Loucy (cell line): ENCODE measurements around the gene LANCL2.

Experiments
- H2AFZ ChIP-seq: fragments of 200-600 bp; sonication (generic); 2 replicates; pipeline ENCODE4 v1.6.0; 2016; ENCODE audit warnings: antibody characterized with exemption, mild to moderate bottlenecking, low read length, moderate library complexity
- H3F3A ChIP-seq: fragments of 200-600 bp; 2 replicates; pipeline ENCODE4 v1.6.0; 2016; ENCODE audit warnings: antibody characterized with exemption, low read depth, mild to moderate bottlenecking
- H3K27me3 ChIP-seq: fragments of 200-600 bp; sonication (generic); 2 replicates; pipeline ENCODE4 v1.6.1; 2014; ENCODE audit warnings: low read length, mild to moderate bottlenecking; ENCODE audit not compliant: insufficient read depth, poor library complexity, severe bottlenecking
- H3K36me3 ChIP-seq: fragments of 200-600 bp; sonication (generic); 2 replicates; pipeline ENCODE4 v1.6.1; 2016; ENCODE audit warnings: low read length; ENCODE audit not compliant: insufficient read depth
- H3K4me1 ChIP-seq: fragments of 200-600 bp; sonication (generic); 2 replicates; pipeline ENCODE4 v1.5.1; 2014; ENCODE audit warnings: low read length, mild to moderate bottlenecking; ENCODE audit not compliant: insufficient read depth, poor library complexity, severe bottlenecking
- H3K4me2 ChIP-seq: fragments of 200-600 bp; sonication (generic); 2 replicates; pipeline ENCODE4 v1.6.0; 2014; ENCODE audit warnings: antibody characterized with exemption, low read length, low read depth, mild to moderate bottlenecking; ENCODE audit not compliant: poor library complexity, severe bottlenecking
- H3K4me3 ChIP-seq: fragments of 200-600 bp; sonication (generic); 2 replicates; pipeline ENCODE4 v1.5.1; 2014; ENCODE audit warnings: low read length, mild to moderate bottlenecking, mixed read lengths; ENCODE audit not compliant: poor library complexity, severe bottlenecking
- H3K79me2 ChIP-seq: fragments of 200-600 bp; sonication (generic); 2 replicates; pipeline ENCODE4 v1.6.1; 2014; ENCODE audit warnings: low read length; ENCODE audit not compliant: insufficient read depth
- H3K9ac ChIP-seq: fragments of 200-600 bp; sonication (generic); 2 replicates; pipeline ENCODE4 v1.6.0; 2014; ENCODE audit warnings: mild to moderate bottlenecking, low read depth, low read length, moderate library complexity; ENCODE audit not compliant: poor library complexity, severe bottlenecking
- H3K9me2 ChIP-seq: fragments of 200-600 bp; sonication (generic); replicated peaks from 2 replicates; pipeline ENCODE4 v1.6.1; 2016; ENCODE audit warnings: low read depth, low read length, mixed read lengths
- H3K9me3 ChIP-seq: fragments of 200-600 bp; sonication (generic); 2 replicates; pipeline ENCODE4 v1.6.1; 2014; ENCODE audit warnings: mild to moderate bottlenecking, antibody characterized with exemption, low read length, low read depth; ENCODE audit not compliant: insufficient read depth
- H4K20me1 ChIP-seq: fragments of 200-600 bp; sonication (generic); 2 replicates; pipeline ENCODE4 v1.6.0; 2014; ENCODE audit warnings: antibody characterized with exemption, low read length, mild to moderate bottlenecking; ENCODE audit not compliant: insufficient read depth, poor library complexity, severe bottlenecking
- EZH2phosphoT487 ChIP-seq: fragments of 200-600 bp; IDR thresholded peaks from 2 replicates; pipeline ENCODE4 v1.6.1; 2018; ENCODE audit warnings: antibody characterized with exemption, mild to moderate bottlenecking, moderate library complexity, borderline replicate concordance
- TF ChIP-seq, protein P1 (sequence below): fragments of 200-600 bp; sonication (generic); conservative IDR thresholded peaks from 2 replicates; pipeline ENCODE4 v1.5.1; 2014; ENCODE audit warnings: mild to moderate bottlenecking, antibody characterized with exemption, low read length

Gene LANCL2

DNA sequence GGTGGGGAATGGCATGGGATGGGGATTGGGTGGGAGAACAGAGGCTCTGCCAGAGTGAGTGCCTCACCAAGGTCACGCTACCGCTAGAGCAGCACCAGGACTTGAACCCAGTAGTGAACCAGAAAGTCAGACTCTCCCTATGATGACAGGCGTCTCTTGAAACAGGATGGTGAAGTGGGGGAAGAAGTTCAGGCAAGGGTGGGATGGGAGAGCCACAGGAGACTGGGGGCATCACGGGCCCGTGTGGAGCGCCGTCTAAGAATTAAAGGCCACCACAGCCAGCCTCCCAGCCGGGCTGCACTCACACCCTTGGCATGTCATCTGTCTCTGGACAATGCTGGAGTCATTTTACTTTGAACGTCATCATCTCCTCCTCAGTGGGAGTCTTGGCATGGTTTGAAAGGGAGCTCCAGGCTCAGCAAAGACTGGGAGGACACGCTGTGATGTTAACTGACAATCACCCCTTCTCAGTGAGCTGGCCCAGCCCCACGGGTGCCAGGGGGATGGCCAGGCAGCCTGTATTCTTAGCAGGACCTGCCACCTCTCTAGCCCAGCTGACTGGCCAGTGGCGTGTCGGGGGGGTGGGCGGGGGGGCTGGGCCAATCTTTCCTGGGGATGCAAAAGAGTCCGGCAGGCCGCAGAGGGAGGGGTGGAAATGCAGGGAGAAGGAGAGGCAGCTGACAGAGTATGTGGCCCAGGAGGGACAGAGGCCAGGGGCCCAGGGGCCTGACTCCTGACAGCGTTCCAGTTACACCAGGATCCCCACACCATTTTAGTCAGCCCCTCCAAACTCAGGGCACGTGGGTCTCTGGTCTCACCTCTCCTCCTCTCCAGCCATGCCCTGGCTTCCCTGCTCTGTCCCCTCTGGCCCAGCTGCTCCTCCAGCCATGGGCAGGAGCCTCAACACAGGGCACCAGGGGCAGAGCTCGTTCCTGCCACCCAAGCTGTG is 111.0 kb downstream of the LANCL2 start:
- Histone ChIP-seq H3K4me1 (no peaks in the 10 kb centered on the region), H3K79me2 (no peaks in the 10 kb centered on the region), H3K9ac (no peak overlapping the region), H3F3A (no peaks in the 10 kb centered on the region), H3K9me2 (no peaks in the 10 kb centered on the region), H3K4me3 (no peak overlapping the region), H3K27me3 (no peaks in the 10 kb centered on the region), H4K20me1 (no peaks in the 10 kb centered on the region), H3K9me3 (no peaks in the 10 kb centered on the region), H2AFZ (no peak overlapping the region), H3K36me3 (peaks cover 23% of the 10 kb centered on the region; the same call in 1 of the 2 replicates), H3K4me2 (no peak overlapping the region)
- TF ChIP-seq EZH2phosphoT487 = no peak
- TF ChIP-seq, protein P1, sequence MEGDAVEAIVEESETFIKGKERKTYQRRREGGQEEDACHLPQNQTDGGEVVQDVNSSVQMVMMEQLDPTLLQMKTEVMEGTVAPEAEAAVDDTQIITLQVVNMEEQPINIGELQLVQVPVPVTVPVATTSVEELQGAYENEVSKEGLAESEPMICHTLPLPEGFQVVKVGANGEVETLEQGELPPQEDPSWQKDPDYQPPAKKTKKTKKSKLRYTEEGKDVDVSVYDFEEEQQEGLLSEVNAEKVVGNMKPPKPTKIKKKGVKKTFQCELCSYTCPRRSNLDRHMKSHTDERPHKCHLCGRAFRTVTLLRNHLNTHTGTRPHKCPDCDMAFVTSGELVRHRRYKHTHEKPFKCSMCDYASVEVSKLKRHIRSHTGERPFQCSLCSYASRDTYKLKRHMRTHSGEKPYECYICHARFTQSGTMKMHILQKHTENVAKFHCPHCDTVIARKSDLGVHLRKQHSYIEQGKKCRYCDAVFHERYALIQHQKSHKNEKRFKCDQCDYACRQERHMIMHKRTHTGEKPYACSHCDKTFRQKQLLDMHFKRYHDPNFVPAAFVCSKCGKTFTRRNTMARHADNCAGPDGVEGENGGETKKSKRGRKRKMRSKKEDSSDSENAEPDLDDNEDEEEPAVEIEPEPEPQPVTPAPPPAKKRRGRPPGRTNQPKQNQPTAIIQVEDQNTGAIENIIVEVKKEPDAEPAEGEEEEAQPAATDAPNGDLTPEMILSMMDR = no peak

DNA sequence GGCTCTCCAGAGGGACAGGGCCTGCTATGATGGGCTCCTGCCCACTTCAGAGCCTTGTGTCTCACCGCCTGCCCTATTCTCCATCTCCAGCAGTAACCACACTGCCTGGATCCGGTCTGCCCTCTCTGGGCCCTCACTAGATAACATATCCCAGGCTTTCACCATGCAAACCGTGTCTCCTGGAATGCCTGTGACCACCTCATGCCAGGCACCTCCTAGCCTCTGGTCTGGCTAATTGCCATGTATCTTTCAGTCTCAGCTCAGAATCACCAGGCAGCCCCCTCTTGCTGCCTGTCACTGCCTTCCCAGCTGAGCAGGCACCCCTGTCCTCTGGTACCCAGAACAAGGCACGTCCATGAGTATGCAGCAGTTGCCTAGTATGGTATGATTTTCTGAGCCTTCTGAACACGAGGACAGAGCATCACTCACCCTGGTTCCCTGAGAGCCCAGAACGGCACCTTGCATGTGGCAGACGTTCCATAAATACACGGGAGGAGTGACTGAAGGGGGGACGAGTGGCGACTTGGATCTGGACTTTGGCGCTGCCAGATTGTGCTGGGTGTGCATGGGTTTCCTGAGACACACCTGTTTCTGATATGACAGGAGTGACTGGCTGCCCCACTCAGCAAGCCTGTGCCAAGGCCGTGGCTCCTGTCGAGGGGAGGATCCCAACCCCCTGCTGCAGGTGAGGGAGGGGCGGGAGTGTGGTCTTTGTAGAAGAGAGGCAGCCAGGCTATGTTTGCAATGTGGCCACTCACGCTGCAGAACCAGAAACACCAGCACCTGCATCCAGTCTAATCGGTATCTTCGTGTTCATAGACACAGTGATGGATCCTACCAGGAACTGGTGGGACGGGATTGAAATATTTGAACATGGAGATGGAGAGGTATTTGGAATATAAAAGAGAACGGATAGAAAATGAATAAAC is 112.0 kb downstream of the LANCL2 start:
- Histone ChIP-seq H3K9me2 (no peaks in the 10 kb centered on the region), H3K79me2 (no peaks in the 10 kb centered on the region), H3K4me3 (no peak overlapping the region), H3K9me3 (no peaks in the 10 kb centered on the region), H2AFZ (no peak overlapping the region), H3K9ac (no peak overlapping the region), H3K36me3 (peaks cover 23% of the 10 kb centered on the region; the same call in 1 of the 2 replicates), H4K20me1 (no peaks in the 10 kb centered on the region), H3K4me2 (no peak overlapping the region), H3K4me1 (no peaks in the 10 kb centered on the region), H3F3A (no peaks in the 10 kb centered on the region), H3K27me3 (no peaks in the 10 kb centered on the region)
- no peak for TF ChIP-seq EZH2phosphoT487
- TF ChIP-seq, protein P1 = no peak

DNA sequence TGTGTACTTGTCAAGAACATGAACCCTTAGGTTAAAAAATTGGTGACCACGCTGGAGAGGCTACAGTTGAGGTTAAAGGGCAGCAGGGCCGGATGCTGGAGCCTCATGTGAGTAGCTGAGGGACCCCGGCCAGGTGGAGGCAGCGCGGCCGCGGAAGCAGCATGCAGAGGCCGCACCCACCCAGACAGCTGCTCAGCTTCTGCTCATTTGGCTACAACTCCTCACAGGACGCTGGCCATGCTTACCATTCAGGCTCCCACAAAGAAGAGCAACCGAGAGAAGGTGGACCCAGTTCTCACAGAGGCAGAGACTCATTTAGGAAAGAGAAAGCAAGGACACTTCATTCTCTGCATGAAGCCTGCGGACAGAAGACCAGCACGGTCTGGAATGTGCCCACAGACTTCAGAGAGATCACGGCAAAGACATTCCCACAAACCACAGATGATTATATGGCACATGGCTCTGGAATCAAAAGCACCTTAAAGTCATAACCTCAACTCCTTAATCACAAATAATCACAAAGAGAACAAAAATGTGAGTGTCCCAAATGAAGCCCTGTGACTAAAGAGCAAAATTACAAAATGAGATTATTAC is 112.7 kb downstream of the LANCL2 start:
- H3K4me3 ChIP-seq = no peak overlapping the region
- no peaks in the 10 kb centered on the region for H3K27me3 ChIP-seq
- no peak overlapping the region for H2AFZ ChIP-seq
- no peaks in the 10 kb centered on the region for H3F3A ChIP-seq
- no peak overlapping the region for H3K9ac ChIP-seq
- H3K9me3 ChIP-seq = no peaks in the 10 kb centered on the region
- no peaks in the 10 kb centered on the region for H3K9me2 ChIP-seq
- no peak for TF ChIP-seq EZH2phosphoT487
- TF ChIP-seq, protein P1 = no peak
- H3K79me2 ChIP-seq = no peaks in the 10 kb centered on the region
- no peaks in the 10 kb centered on the region for H3K4me1 ChIP-seq
- no peak overlapping the region for H3K4me2 ChIP-seq
- no peaks in the 10 kb centered on the region for H4K20me1 ChIP-seq
- H3K36me3 ChIP-seq = peaks cover 27% of the 10 kb centered on the region; the same call in 1 of the 2 replicates
